ENCODE data around the gene STK11. TPM values are rescaled to one million over a fixed set of nuclear protein-coding genes. Genes with fewer than 3 reads are reported as not detected.
"Not testable (repeated sequence)": the region's sequence is repeated elsewhere in the genome, so short reads cannot be mapped to it uniquely, and the experiment has no call there.

The STK11 gene
- total RNA-seq, 1 donor from 2014 or later: 27.4 TPM

DNA sequence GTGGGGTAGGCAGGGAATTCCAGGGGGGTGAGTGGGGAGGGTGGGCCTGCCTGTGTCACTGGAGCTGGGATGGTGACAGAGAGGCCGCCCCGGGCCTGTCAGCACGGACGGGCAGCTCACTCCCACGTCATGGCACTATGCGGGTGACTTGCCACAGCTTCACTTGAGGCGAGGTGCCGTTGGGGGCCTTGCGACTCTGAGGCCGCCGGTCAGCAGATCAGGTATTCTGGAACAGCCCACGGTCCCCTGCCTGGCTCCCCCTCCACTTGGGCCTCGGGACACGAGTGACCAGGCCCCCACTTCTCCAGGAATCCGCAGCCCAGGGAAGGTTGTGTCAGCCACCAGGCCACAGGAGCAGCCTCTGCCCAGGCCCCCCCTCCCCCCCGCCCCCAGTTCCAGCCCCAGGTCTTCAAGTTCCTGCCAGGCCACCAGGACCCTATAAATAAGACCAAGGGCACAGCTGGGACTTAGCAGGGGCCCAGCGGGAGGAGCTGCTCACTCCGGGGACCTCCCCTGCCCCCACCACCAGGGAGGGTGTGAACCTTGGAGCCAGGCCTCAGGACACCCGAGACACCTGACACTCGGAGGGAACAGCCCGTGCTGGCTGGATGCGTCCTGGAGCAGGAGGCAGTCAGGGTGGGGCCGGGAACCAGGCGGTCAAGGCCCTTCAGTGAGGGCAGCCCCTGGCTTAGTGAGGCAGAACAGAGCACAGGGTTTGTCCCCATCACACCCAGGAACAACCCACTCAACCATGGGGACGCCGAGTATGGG, 40.1 kb downstream of the STK11 start:
- Mint-ChIP-seq H3K27ac (no peak overlapping the region), H3K9me3 (no peaks in the 10 kb centered on the region), H3K36me3 (no peaks in the 10 kb centered on the region), H3K4me3 (no peak overlapping the region), H3K4me1 (peaks cover 23% of the 10 kb centered on the region), H3K27me3 (ENCODE audit: insufficient read depth, low read depth) (peaks cover 5% of the 10 kb centered on the region)
- peaks cover 39% of the 10 kb centered on the region for H4K20me1 ChIP-seq (ENCODE audit: low read depth)
- H3K9me3 ChIP-seq (ENCODE audit: low read depth): no peaks in the 10 kb centered on the region
- peaks cover 42% of the 10 kb centered on the region for H3F3A ChIP-seq (ENCODE audit: low read depth)
- no peak overlapping the region for H2AFZ ChIP-seq (replicated peaks)
- no peak overlapping the region for H3K27ac ChIP-seq
- TF ChIP-seq, protein P1, sequence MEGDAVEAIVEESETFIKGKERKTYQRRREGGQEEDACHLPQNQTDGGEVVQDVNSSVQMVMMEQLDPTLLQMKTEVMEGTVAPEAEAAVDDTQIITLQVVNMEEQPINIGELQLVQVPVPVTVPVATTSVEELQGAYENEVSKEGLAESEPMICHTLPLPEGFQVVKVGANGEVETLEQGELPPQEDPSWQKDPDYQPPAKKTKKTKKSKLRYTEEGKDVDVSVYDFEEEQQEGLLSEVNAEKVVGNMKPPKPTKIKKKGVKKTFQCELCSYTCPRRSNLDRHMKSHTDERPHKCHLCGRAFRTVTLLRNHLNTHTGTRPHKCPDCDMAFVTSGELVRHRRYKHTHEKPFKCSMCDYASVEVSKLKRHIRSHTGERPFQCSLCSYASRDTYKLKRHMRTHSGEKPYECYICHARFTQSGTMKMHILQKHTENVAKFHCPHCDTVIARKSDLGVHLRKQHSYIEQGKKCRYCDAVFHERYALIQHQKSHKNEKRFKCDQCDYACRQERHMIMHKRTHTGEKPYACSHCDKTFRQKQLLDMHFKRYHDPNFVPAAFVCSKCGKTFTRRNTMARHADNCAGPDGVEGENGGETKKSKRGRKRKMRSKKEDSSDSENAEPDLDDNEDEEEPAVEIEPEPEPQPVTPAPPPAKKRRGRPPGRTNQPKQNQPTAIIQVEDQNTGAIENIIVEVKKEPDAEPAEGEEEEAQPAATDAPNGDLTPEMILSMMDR (IDR thresholded peaks at IDR 0.05): no peak
- TF ChIP-seq EZH2phosphoT487 (IDR thresholded peaks at IDR 0.05) (no peak), EZH2 (IDR thresholded peaks at IDR 0.05) (no peak)
- peaks cover 4% of the 10 kb centered on the region for H3K27me3 ChIP-seq
- peaks cover 18% of the 10 kb centered on the region for H3K79me2 ChIP-seq (ENCODE audit: low read depth)
- DNase-seq (ENCODE audit: low spot score): no peak
- peaks cover 8% of the 10 kb centered on the region for H3K4me1 ChIP-seq
- no peak overlapping the region for H3K4me3 ChIP-seq
- H3K36me3 ChIP-seq: no peaks in the 10 kb centered on the region
- no peak overlapping the region for H3K9ac ChIP-seq
- H3K4me2 ChIP-seq: no peak overlapping the region

DNA sequence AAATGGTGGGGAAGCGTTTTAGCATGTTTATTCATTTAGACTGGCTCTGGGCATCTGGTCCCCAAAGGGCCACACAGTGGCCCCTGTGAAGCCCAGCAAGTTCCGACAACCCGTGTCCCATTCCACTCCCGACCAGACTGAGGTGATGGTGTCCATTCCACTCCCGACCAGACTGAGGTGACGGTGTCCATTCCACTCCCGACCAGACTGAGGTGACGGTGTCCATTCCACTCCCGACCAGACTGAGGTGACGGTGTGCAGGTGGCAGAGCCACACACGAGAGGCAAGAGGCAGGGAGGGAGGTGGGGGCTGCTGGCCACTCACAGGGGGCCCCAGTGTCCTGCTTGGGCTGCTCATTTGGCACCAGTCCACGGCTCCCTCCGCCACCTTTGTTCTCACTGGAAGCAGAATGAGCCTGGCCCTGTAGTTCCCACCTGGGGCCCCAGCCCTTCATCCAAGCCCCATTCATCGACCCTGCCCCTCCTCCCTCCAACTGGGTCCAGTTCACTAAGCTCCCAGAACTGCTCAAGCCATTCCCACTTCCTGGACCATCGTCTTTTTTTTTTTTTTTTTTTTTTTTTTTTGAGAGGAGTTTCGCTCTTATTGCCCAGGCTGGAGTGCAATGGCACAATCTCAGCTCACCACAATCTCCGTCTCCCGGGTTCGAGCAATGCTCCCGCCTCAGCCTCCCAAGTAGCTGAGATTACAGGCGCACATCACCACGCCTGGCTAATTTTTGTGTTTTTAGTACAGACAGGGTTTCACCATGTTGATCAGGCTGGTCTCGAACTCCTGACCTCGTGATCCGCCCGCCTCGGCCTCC, 40.9 kb downstream of the STK11 start:
- not testable (repeated sequence) for H3K27me3 Mint-ChIP-seq (ENCODE audit: insufficient read depth, low read depth); H3K9me3 Mint-ChIP-seq; H3K36me3 ChIP-seq; H3K27ac ChIP-seq; H3K9ac ChIP-seq; H3K9me3 ChIP-seq (ENCODE audit: low read depth); H3K4me1 ChIP-seq; H3K27ac Mint-ChIP-seq; H3K27me3 ChIP-seq; H3K4me2 ChIP-seq; H2AFZ ChIP-seq (replicated peaks); H3K4me3 ChIP-seq; H3K36me3 Mint-ChIP-seq
- peak overlapping the region; percentile 64 for H3K4me3 Mint-ChIP-seq
- Histone ChIP-seq H4K20me1 (ENCODE audit: low read depth) (peaks cover 46% of the 10 kb centered on the region), H3K79me2 (ENCODE audit: low read depth) (peaks cover 26% of the 10 kb centered on the region), H3F3A (ENCODE audit: low read depth) (peaks cover 38% of the 10 kb centered on the region)
- DNase-seq (ENCODE audit: low spot score): peak; percentile 42
- H3K4me1 Mint-ChIP-seq: peaks cover 15% of the 10 kb centered on the region

DNA sequence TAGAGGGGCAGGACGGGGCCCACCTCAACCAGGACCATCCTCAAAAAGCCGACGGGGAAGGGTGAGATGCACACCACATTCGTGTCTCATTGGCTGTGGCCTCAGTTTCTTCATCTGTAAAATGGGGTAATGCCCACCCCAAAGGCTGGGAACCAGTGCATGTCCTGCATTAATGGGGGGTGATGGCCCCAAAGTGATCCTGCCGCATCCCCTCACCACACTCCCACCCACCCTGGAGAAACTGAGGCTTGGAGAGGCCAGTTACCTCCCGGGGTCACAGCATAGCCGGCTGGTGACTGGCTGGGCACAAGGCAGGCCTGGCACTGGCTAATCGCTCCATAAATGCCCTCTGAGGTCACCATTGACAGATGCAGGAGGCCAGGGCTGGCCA, 42.2 kb downstream of the STK11 start:
- H3K9me3 ChIP-seq (ENCODE audit: low read depth): no peaks in the 10 kb centered on the region
- no peaks in the 10 kb centered on the region for H3K27me3 ChIP-seq
- H3K4me3 Mint-ChIP-seq: peak overlapping the region; percentile 67
- H3K4me2 ChIP-seq: peak overlapping the region; percentile 72
- H2AFZ ChIP-seq (replicated peaks): no peak overlapping the region
- H3K4me3 ChIP-seq: peak overlapping the region; percentile 90
- peaks cover 2% of the 10 kb centered on the region for H3K27me3 Mint-ChIP-seq (ENCODE audit: insufficient read depth, low read depth)
- H3K4me1 ChIP-seq: peaks cover 14% of the 10 kb centered on the region
- H3K27ac Mint-ChIP-seq: no peak overlapping the region
- no peaks in the 10 kb centered on the region for H3K36me3 Mint-ChIP-seq
- TF ChIP-seq, protein P1 (IDR thresholded peaks at IDR 0.05): no peak
- TF ChIP-seq EZH2 (IDR thresholded peaks at IDR 0.05) (no peak), EZH2phosphoT487 (IDR thresholded peaks at IDR 0.05) (no peak)
- peaks cover 58% of the 10 kb centered on the region for H4K20me1 ChIP-seq (ENCODE audit: low read depth)
- no peak overlapping the region for H3K27ac ChIP-seq
- no peaks in the 10 kb centered on the region for H3K36me3 ChIP-seq
- no peak overlapping the region for H3K9ac ChIP-seq
- DNase-seq (ENCODE audit: low spot score): no peak
- H3K4me1 Mint-ChIP-seq: peaks cover 14% of the 10 kb centered on the region
- peaks cover 31% of the 10 kb centered on the region for H3K79me2 ChIP-seq (ENCODE audit: low read depth)
- H3K9me3 Mint-ChIP-seq: no peaks in the 10 kb centered on the region
- H3F3A ChIP-seq (ENCODE audit: low read depth): peaks cover 44% of the 10 kb centered on the region
